HepG2 (cell line): Measurements from ENCODE around the gene SCNM1. TPM values are rescaled to one million over a fixed set of nuclear protein-coding genes. Genes with fewer than 3 reads are reported as not detected.

Source experiments
- ATAC-seq: fragments of 200-7000 bp; cut with Tn5 transposase; 3 replicates; pipeline ENCODE4 v1.9.1; 2020; ENCODE audit warnings: mild to moderate bottlenecking, moderate library complexity
- BruUV-seq: library from RNA; stranded (reverse); fragments of 400-500 nt; replicated peaks from 2 replicates; lab custom pipeline; 2021; lab: Mats Ljungman, UMichigan
- CTCF ChIA-PET: fragments of 300-600 bp; formaldehyde crosslinking; extraction: SDS; loops from one replicate; lab custom pipeline; 2021; ENCODE audit warnings: low total read pairs, inconsistent platforms, low intra/inter-chr PET ratio; lab: Yijun Ruan, JAX
- POLR2A ChIA-PET: fragments of 350-600 bp; sonication (Branson Sonifier 250); formaldehyde crosslinking; loops from one replicate; lab custom pipeline; 2020; ENCODE audit warnings: antibody characterized with exemption, inconsistent platforms; lab: Yijun Ruan, JAX
- DNase-seq: peaks from one replicate; pipeline ENCODE4 v3.0.0-alpha.2; 2015; ENCODE audit warnings: low spot score
- FAIRE-seq: peaks from 3 replicates; lab custom pipeline; 2011; peaks lifted over from hg19 to GRCh38; lab: Jason Lieb, UNC
- H2AFZ ChIP-seq: one replicate; pipeline ENCODE4 v1.6.1; 2011; ENCODE audit warnings: low read length, inconsistent platforms
- H3K27ac ChIP-seq: fragments of 300-600 bp; 3 replicates; pipeline ENCODE4 v1.8.0; 2011; ENCODE audit warnings: mixed run types, mild to moderate bottlenecking, mixed read lengths, low read length, inconsistent platforms; ENCODE audit not compliant: insufficient read depth; ENCODE audit errors: extremely low read length
- H3K27me3 ChIP-seq, 2 experiments: fragments of 200-600 bp in 1 of 2; 2 replicates in 1 of 2; 3 replicates in 1 of 2; pipeline versions ENCODE4 v1.6.0 to v1.8.0; 2011; ENCODE audit warnings: low read length in 2 of 2, mild to moderate bottlenecking in 2 of 2, moderate library complexity in 2 of 2, inconsistent platforms in 1 of 2; ENCODE audit not compliant: insufficient read depth in 2 of 2, control insufficient read depth in 1 of 2
- H3K36me3 ChIP-seq, 2 experiments: fragments of 200-600 bp in 1 of 2; replicated peaks in 1 of 2; 2 replicates in 1 of 2; 3 replicates in 1 of 2; pipeline versions ENCODE4 v1.5.1 to v1.8.0; 2011; ENCODE audit warnings: low read length in 2 of 2, inconsistent platforms in 1 of 2; ENCODE audit not compliant: insufficient read depth in 2 of 2, control insufficient read depth in 1 of 2
- H3K4me1 ChIP-seq: 2 replicates; pipeline ENCODE4 v1.5.1; 2012; ENCODE audit warnings: low read length, inconsistent platforms; ENCODE audit not compliant: insufficient read depth
- H3K4me2 ChIP-seq: 2 replicates; pipeline ENCODE4 v1.6.0; 2011; ENCODE audit warnings: low read depth, low read length, inconsistent platforms
- H3K4me3 ChIP-seq, 3 experiments: fragments of 200-600 bp in 1 of 3; sonication (generic), shearing (Covaris generic) in 1 of 3; replicated peaks in 1 of 3; 2 replicates each; pipeline ENCODE4 v1.5.1; 2011 to 2016; ENCODE audit warnings: low read length in 3 of 3, inconsistent platforms in 2 of 3, low read depth in 2 of 3, mild to moderate bottlenecking in 2 of 3, control low read depth in 1 of 3, mixed read lengths in 1 of 3; ENCODE audit not compliant: insufficient read depth in 1 of 3
- H3K79me2 ChIP-seq: one replicate; pipeline ENCODE4 v1.6.1; 2011; ENCODE audit warnings: low read length, inconsistent platforms; ENCODE audit not compliant: insufficient read depth
- H3K9ac ChIP-seq: 2 replicates; pipeline ENCODE4 v1.6.0; 2011; ENCODE audit warnings: mild to moderate bottlenecking, low read depth, low read length, inconsistent platforms; ENCODE audit not compliant: insufficient read depth
- H3K9me3 ChIP-seq: 2 replicates; pipeline ENCODE4 v1.5.1; 2012; ENCODE audit warnings: mild to moderate bottlenecking, low read length
- H4K20me1 ChIP-seq: 2 replicates; pipeline ENCODE4 v1.6.0; 2011; ENCODE audit warnings: inconsistent platforms, mild to moderate bottlenecking, low read length, moderate library complexity; ENCODE audit not compliant: insufficient read depth
- CEBPB ChIP-seq: IDR thresholded peaks from 2 replicates; pipeline ENCODE4 v1.6.1; 2011; ENCODE audit warnings: low read depth, low read length, improper control_type of control experiment, borderline replicate concordance
- CEBPG ChIP-seq: IDR thresholded peaks from 2 replicates; pipeline ENCODE4 v1.6.1; 2016
- GABPB1 ChIP-seq: IDR thresholded peaks from 2 replicates; pipeline ENCODE4 v1.6.1; 2016; ENCODE audit warnings: mild to moderate bottlenecking, missing genetic modification reagents, moderate library complexity, missing compliant biosample characterization
- HDAC1 ChIP-seq: sonication (generic); formaldehyde crosslinking; IDR thresholded peaks from 2 replicates; pipeline ENCODE4 v1.5.1; 2020; ENCODE audit warnings: mild to moderate bottlenecking, missing genetic modification reagents
- JARID2 ChIP-seq: sonication (generic); formaldehyde crosslinking; IDR thresholded peaks from 2 replicates; pipeline ENCODE4 v1.8.1; 2023; ENCODE audit warnings: missing genetic modification reagents, inconsistent platforms; ENCODE audit not compliant: insufficient replicate concordance
- MED8 ChIP-seq: sonication (generic); formaldehyde crosslinking; IDR thresholded peaks from 2 replicates; pipeline ENCODE4 v1.8.1; 2023; ENCODE audit warnings: mild to moderate bottlenecking, missing genetic modification reagents; ENCODE audit not compliant: insufficient replicate concordance
- NFIB ChIP-seq: sonication (generic); formaldehyde crosslinking; IDR thresholded peaks from 2 replicates; pipeline ENCODE4 v1.9.0; 2021; ENCODE audit warnings: missing genetic modification reagents, mild to moderate bottlenecking, borderline replicate concordance
- NFRKB ChIP-seq: fragments of 450-650 bp; IDR thresholded peaks from 2 replicates; pipeline ENCODE4 v1.6.1; 2017
- PITX1 ChIP-seq: sonication (generic); formaldehyde crosslinking; IDR thresholded peaks from 2 replicates; pipeline ENCODE4 v1.5.1; 2020; ENCODE audit warnings: mild to moderate bottlenecking, missing genetic modification reagents
- RELA ChIP-seq: sonication (generic); formaldehyde crosslinking; IDR thresholded peaks from 2 replicates; pipeline ENCODE4 v1.4.0; 2020; ENCODE audit warnings: missing genetic modification reagents
- SMARCC2 ChIP-seq: fragments of 450-650 bp; IDR thresholded peaks from 2 replicates; pipeline ENCODE4 v1.6.1; 2017; ENCODE audit warnings: antibody characterized with exemption, mild to moderate bottlenecking
- TARDBP ChIP-seq: sonication (generic); formaldehyde crosslinking; IDR thresholded peaks from 2 replicates; pipeline ENCODE4 v1.8.0; 2022; ENCODE audit warnings: mild to moderate bottlenecking, missing genetic modification reagents
- TFE3 ChIP-seq: IDR thresholded peaks from 2 replicates; pipeline ENCODE4 v1.6.1; 2016
- ZBTB38 ChIP-seq: sonication (generic); formaldehyde crosslinking; IDR thresholded peaks from 2 replicates; pipeline ENCODE4 v1.5.1; 2020; ENCODE audit warnings: mild to moderate bottlenecking, missing genetic modification reagents
- ZNF703 ChIP-seq: sonication (generic); formaldehyde crosslinking; IDR thresholded peaks from 2 replicates; pipeline ENCODE4 v1.5.1; 2020; ENCODE audit warnings: missing genetic modification reagents, mild to moderate bottlenecking, moderate library complexity, borderline replicate concordance
- ZNF83 ChIP-seq: sonication (generic); formaldehyde crosslinking; IDR thresholded peaks from 2 replicates; pipeline ENCODE4 v1.4.0; 2020; ENCODE audit warnings: missing genetic modification reagents, mild to moderate bottlenecking, borderline replicate concordance
- WGBS: methylation state at CpG from one replicate; pipeline ENCODE4 v1.1.6; 2017; ENCODE audit warnings: low lambda C conversion rate; 5-methylcytosine and 5-hydroxymethylcytosine counted together
- in situ Hi-C: cut with HindIII; loops from 2 replicates; pipeline ENCODE4 v1.10.0; 2017; ENCODE audit warnings: low pct_unique_long_range_greater_than_20kb; ENCODE audit not compliant: extremely low pct_ligation_motif_present
- intact Hi-C: fragments of 100-400 bp; cut with micrococcal nuclease; formaldehyde crosslinking; loops from one replicate; pipeline ENCODE4 v1.10.0; 2022; ENCODE audit not compliant: unreplicated experiment
- polyA plus RNA-seq, 8 experiments: library from polyadenylated mRNA; depleted of rRNA in 3 of 8; stranded (reverse) in 7 of 8; unstranded in 1 of 8; fragments of >200 nt; fragmentation: Illumina TruSeq in 4 of 8; extraction: Trizol in 4 of 8; gene quantifications; 2 replicates each; pipeline versions ENCODE4 v1.2.1 to v1.2.3, GENCODE V29; 2011 to 2016; ENCODE audit warnings: low read depth in 4 of 8, missing spikeins in 1 of 8, mixed read lengths in 1 of 8; ENCODE audit not compliant: insufficient read depth in 1 of 8
- total RNA-seq, 5 experiments: library from RNA; depleted of rRNA; stranded (reverse); fragments of >200 nt; fragmentation: Illumina TruSeq; extraction: Trizol; gene quantifications; 2 replicates each; pipeline ENCODE4 v1.2.3, GENCODE V29; 2016; ENCODE audit warnings: low read depth in 1 of 5
- TF ChIP-seq, protein P1 (sequence below): sonication (generic); formaldehyde crosslinking; IDR thresholded peaks from 2 replicates; pipeline ENCODE4 v1.5.1; 2020; ENCODE audit warnings: mild to moderate bottlenecking, moderate library complexity, missing genetic modification reagents
- TF ChIP-seq, protein P2 (sequence below): sonication (generic); formaldehyde crosslinking; IDR thresholded peaks from 2 replicates; pipeline ENCODE4 v1.4.0; 2020; ENCODE audit warnings: missing genetic modification reagents
- TF ChIP-seq, protein P3 (sequence below): sonication (generic); formaldehyde crosslinking; IDR thresholded peaks from 2 replicates; pipeline ENCODE4 v1.4.0; 2020; ENCODE audit warnings: missing genetic modification reagents

Gene SCNM1
- total and polyA plus RNA-seq, 2 of the 13 experiments (the other 11 are each of a cell fraction or from before 2014, with no cell fraction given), result 16.3 to 31.5 TPM

- Histone ChIP-seq H3K36me3 (peaks cover 13 to 17% of the 10 kb centered on the region in 2 experiments), H3K4me1 (peaks cover 25% of the 10 kb centered on the region), H3K9ac (peak overlapping the region; percentile 93), H2AFZ (no peak overlapping the region), H3K4me2 (peak overlapping the region; percentile 91), H3K79me2 (peaks cover 17% of the 10 kb centered on the region), H3K27me3 (peaks cover 0 to 5% of the 10 kb centered on the region in 2 experiments; a peak in 2 of 5 replicates), H3K9me3 (no peaks in the 10 kb centered on the region), H3K4me3 (peak overlapping the region; percentile 91 to 94 (median 93)), H4K20me1 (no peaks in the 10 kb centered on the region), H3K27ac (peak overlapping the region; percentile 85)
- ChIA-PET POLR2A (interaction anchor here (0.6 to 2.8 kb wide), 8 partner anchors 9 to 207 kb away, joined by 3 to 25 read pairs (median 4); partner anchors contain the start of genes PSMD4 and VPS72), CTCF (no interaction called here)
- in situ Hi-C loops, result no loop called here
- intact Hi-C loops, result no loop called here
- BruUV-seq, result TSS peak; percentile 49
- DNase-seq (peak; percentile 25), FAIRE-seq (peak; percentile 78), ATAC-seq (peak; percentile 30)
- under 1% methylated on average over 6 of the region's 11 CpGs for WGBS
- TF ChIP-seq CEBPB, result peak; percentile 76; the same call in 1 of the 2 replicates
- TF ChIP-seq NFRKB, result no peak
- TF ChIP-seq NFIB (CRISPR knock-in tag), result no peak
- TF ChIP-seq PITX1 (CRISPR knock-in tag), result no peak
- TF ChIP-seq HDAC1, result no peak
- TF ChIP-seq RELA (CRISPR knock-in tag), result no peak
- no peak for TF ChIP-seq SMARCC2
- TF ChIP-seq ZBTB38 (CRISPR knock-in tag), result no peak
- TF ChIP-seq, protein P1, sequence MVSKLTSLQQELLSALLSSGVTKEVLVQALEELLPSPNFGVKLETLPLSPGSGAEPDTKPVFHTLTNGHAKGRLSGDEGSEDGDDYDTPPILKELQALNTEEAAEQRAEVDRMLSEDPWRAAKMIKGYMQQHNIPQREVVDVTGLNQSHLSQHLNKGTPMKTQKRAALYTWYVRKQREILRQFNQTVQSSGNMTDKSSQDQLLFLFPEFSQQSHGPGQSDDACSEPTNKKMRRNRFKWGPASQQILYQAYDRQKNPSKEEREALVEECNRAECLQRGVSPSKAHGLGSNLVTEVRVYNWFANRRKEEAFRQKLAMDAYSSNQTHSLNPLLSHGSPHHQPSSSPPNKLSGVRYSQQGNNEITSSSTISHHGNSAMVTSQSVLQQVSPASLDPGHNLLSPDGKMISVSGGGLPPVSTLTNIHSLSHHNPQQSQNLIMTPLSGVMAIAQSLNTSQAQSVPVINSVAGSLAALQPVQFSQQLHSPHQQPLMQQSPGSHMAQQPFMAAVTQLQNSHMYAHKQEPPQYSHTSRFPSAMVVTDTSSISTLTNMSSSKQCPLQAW, result 0 out of 2 replicates have a peak, but pooled peaks have one; percentile 14
- TF ChIP-seq CEBPG (CRISPR knock-in tag), result peak; percentile 78
- TF ChIP-seq TFE3 (CRISPR knock-in tag), result no peak
- TF ChIP-seq MED8 (CRISPR knock-in tag), result no peak
- TF ChIP-seq TARDBP (CRISPR knock-in tag), result peak; percentile 24; the same call in 1 of the 2 replicates
- TF ChIP-seq, protein P2, sequence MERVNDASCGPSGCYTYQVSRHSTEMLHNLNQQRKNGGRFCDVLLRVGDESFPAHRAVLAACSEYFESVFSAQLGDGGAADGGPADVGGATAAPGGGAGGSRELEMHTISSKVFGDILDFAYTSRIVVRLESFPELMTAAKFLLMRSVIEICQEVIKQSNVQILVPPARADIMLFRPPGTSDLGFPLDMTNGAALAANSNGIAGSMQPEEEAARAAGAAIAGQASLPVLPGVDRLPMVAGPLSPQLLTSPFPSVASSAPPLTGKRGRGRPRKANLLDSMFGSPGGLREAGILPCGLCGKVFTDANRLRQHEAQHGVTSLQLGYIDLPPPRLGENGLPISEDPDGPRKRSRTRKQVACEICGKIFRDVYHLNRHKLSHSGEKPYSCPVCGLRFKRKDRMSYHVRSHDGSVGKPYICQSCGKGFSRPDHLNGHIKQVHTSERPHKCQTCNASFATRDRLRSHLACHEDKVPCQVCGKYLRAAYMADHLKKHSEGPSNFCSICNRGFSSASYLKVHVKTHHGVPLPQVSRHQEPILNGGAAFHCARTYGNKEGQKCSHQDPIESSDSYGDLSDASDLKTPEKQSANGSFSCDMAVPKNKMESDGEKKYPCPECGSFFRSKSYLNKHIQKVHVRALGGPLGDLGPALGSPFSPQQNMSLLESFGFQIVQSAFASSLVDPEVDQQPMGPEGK (CRISPR knock-in tag), result peak; percentile 67; the same call in 1 of the 2 replicates
- 0 out of 2 replicates have a peak, but pooled peaks have one; percentile 6 for TF ChIP-seq ZNF703 (CRISPR knock-in tag)
- TF ChIP-seq, protein P3, sequence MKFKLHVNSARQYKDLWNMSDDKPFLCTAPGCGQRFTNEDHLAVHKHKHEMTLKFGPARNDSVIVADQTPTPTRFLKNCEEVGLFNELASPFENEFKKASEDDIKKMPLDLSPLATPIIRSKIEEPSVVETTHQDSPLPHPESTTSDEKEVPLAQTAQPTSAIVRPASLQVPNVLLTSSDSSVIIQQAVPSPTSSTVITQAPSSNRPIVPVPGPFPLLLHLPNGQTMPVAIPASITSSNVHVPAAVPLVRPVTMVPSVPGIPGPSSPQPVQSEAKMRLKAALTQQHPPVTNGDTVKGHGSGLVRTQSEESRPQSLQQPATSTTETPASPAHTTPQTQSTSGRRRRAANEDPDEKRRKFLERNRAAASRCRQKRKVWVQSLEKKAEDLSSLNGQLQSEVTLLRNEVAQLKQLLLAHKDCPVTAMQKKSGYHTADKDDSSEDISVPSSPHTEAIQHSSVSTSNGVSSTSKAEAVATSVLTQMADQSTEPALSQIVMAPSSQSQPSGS (CRISPR knock-in tag), result no peak
- no peak for TF ChIP-seq ZNF83 (CRISPR knock-in tag)
- TF ChIP-seq JARID2 (CRISPR knock-in tag), result no peak
- TF ChIP-seq GABPB1 (CRISPR knock-in tag), result no peak
Observed at GRCh38 chr1:151164732-151165280, 1.1 kb upstream of the SCNM1 start.
